Lower lobe of right lung (tissue), 2 donors: ENCODE results near the gene PLVAP. TPM values are rescaled to one million over a fixed set of nuclear protein-coding genes. Genes with fewer than 3 reads are reported as not detected.
A peak's percentile ranks its signal among the peaks of the same experiment; 100 is the strongest.

Experiments used
- ATAC-seq, 2 donors: fragments of 200-7000 bp; cut with Tn5 transposase; one replicate each; pipeline ENCODE4 v1.9.1; 2020 to 2022; ENCODE audit warnings: mild to moderate bottlenecking in 2 of 2, moderate library complexity in 2 of 2
- DNase-seq: peaks from one replicate; pipeline ENCODE4 v3.0.0-alpha.2; 2020
- H3K27ac ChIP-seq: fragments of 200-600 bp; one replicate; pipeline ENCODE4 v1.8.0; 2022
- H3K27me3 ChIP-seq: fragments of 200-600 bp; one replicate; pipeline ENCODE4 v1.8.0; 2022; ENCODE audit warnings: low read depth
- H3K36me3 ChIP-seq: fragments of 200-600 bp; one replicate; pipeline ENCODE4 v1.8.0; 2022; ENCODE audit warnings: mild to moderate bottlenecking
- H3K4me1 ChIP-seq: fragments of 200-600 bp; one replicate; pipeline ENCODE4 v1.8.0; 2022
- H3K4me3 ChIP-seq: fragments of 200-600 bp; one replicate; pipeline ENCODE4 v1.8.0; 2022; ENCODE audit warnings: mild to moderate bottlenecking
- H3K9me3 ChIP-seq: fragments of 200-600 bp; one replicate; pipeline ENCODE4 v1.8.0; 2022
- intact Hi-C: fragments of 100-400 bp; cut with DNase I; formaldehyde crosslinking; loops from one replicate; pipeline ENCODE4 v1.11.0; 2022
- total RNA-seq: library from RNA; stranded (reverse); fragmentation: NEBNext Ultra II Directional; extraction: Animal tissue kit (Norgen Biotek cat#: 25700); gene quantifications from one replicate; pipeline ENCODE4 v1.2.1, GENCODE V29; 2021
- TF ChIP-seq, protein P1 (sequence below): fragments of 200-600 bp; IDR thresholded peaks from one replicate; pipeline ENCODE4 v1.8.0; 2022; ENCODE audit warnings: antibody characterized with exemption, mild to moderate bottlenecking
- donor health status: DM: no; HTN: yes; CAD: no; lungs with severe emphysema.

PLVAP gene
- total RNA-seq, 1 donor from 2014 or later: 25.9 TPM

DNA sequence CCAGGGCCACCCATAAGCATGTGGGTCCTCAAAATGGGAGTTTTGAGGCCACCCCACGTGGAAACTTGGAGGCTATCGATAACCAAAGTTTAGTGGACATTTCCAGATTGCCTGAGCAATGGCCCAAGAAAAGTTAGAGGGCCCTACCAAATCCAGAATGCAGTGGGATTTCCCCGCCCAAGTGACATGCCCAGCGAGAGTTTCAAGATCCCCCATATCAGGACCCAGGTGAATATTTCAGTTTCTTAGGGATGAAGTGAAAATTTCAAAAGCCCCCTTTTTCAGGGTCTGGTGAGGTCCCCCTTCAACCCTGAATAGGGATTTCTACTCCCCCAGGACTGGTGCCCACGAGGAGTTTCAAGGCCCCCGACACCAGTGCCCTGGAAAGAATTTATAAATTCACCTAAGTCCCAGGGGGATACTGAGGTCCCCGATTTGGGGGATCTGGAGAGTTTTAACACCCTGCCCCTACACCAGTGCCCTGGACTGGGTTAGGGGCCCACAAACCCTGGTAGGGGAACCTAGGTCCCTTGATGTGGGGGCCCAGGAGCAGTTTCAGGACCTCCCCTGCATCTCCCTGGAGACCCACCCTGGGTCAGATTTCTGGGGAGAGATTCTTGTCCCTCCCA, 27.6 kb upstream of the PLVAP start:
- Histone ChIP-seq H3K36me3 (peaks cover 13% of the 10 kb centered on the region), H3K27ac (peak overlapping the region; percentile 85), H3K4me1 (peaks cover 25% of the 10 kb centered on the region), H3K4me3 (peak overlapping the region; percentile 72), H3K9me3 (no peaks in the 10 kb centered on the region), H3K27me3 (no peaks in the 10 kb centered on the region)
- intact Hi-C loops: no loop called here
- ATAC-seq: peak in 1 of 2 donors; percentile 9
- TF ChIP-seq, protein P1, sequence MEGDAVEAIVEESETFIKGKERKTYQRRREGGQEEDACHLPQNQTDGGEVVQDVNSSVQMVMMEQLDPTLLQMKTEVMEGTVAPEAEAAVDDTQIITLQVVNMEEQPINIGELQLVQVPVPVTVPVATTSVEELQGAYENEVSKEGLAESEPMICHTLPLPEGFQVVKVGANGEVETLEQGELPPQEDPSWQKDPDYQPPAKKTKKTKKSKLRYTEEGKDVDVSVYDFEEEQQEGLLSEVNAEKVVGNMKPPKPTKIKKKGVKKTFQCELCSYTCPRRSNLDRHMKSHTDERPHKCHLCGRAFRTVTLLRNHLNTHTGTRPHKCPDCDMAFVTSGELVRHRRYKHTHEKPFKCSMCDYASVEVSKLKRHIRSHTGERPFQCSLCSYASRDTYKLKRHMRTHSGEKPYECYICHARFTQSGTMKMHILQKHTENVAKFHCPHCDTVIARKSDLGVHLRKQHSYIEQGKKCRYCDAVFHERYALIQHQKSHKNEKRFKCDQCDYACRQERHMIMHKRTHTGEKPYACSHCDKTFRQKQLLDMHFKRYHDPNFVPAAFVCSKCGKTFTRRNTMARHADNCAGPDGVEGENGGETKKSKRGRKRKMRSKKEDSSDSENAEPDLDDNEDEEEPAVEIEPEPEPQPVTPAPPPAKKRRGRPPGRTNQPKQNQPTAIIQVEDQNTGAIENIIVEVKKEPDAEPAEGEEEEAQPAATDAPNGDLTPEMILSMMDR: no peak
- DNase-seq: no peak

DNA sequence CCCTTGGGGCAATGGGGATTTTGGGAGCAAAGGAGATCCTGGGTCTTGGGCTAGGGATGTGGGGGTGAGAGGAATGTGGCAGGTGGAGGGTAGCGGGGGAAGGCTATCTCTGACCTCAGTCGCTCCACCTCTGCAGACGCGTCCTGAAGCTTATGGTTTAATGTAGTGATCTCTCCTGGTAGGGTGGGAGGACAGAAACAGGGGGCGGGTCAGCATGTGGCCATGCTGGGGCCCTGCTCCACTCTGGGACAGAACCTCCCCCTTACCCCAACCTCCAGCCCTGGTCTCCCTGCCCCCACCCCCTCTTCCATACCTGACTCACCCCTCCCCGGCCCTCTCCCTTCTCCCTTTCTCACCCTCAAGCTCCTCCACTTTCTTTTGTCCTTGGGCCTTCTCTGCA, 26.9 kb upstream of the PLVAP start:
- ATAC-seq (no peak), DNase-seq (no peak)
- Histone ChIP-seq H3K36me3 (peaks cover 15% of the 10 kb centered on the region), H3K27ac (no peak overlapping the region), H3K27me3 (no peaks in the 10 kb centered on the region), H3K4me3 (peak overlapping the region; percentile 72), H3K4me1 (peaks cover 25% of the 10 kb centered on the region), H3K9me3 (no peaks in the 10 kb centered on the region)
- TF ChIP-seq, protein P1: no peak
- intact Hi-C loops: no loop called here

DNA sequence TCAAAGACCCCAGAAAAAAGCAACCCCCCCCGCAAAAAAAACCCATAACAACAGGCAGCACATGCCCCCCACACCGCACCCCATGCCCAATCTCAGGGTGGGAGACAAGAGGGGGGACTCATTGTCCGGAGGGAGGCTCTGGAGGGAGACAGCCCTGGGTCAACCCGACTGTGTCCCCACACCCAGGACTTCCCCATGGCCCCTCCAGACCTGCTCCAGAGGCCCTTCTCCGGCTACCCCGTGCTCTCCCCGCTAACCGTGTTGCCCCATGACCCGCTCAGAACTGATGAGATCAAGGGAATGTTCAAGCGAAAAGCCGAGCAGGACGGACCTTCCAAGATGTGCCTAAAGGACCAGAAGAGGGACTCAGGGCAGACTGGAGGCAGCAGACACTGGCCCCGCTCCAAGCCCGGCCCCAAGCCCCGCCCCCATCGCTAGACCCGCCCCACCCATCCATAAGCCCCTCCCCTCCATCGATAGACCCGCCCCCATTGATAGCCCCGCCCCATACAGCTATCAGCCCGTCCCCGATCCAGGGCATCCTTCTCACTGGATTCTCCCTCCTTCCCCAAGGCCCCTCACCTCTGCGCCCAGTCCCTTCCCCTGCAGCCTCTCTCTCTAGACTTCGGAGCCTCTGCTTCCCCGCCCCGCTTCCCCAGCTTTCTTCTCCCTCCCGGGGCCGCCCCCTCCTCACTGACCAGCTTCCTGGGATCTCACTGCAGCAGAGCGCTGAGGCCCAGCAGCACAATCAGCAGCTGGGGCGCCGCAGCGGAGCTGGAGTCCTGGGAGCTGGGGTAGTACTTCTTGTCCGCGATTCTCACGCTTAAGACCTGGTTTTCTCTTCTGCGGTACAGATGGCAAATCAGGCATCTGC, 26.1 kb upstream of the PLVAP start:
- H3K27ac ChIP-seq: no peak overlapping the region
- DNase-seq: no peak
- peaks cover 21% of the 10 kb centered on the region for H3K4me1 ChIP-seq
- intact Hi-C loops: no loop called here
- H3K27me3 ChIP-seq: no peaks in the 10 kb centered on the region
- ATAC-seq: peak; percentile 43 to 59
- peaks cover 15% of the 10 kb centered on the region for H3K36me3 ChIP-seq
- H3K4me3 ChIP-seq: peak overlapping the region; percentile 72
- TF ChIP-seq, protein P1: no peak
- no peaks in the 10 kb centered on the region for H3K9me3 ChIP-seq

DNA sequence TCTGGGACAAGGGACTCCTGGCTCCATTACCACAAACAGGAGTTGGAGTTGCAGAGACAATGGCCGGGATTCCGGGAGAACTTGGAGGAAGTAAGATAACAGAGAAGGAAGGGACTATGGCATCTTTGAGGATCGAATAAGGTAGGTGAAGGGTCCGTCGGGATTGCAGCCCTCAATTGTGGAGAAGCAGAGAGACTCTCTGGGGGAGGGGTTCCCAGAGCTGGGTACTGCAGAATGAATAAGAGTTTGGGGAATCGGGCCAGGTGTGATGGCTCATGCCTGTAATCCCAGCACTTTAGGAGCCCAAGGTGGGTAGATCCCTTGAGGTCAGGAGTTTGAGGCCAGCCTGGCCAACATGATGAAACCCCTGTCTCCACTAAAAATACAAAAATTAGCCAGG, 24.5 kb upstream of the PLVAP start:
- Histone ChIP-seq H3K9me3 (no peaks in the 10 kb centered on the region), H3K36me3 (peaks cover 22% of the 10 kb centered on the region)
- intact Hi-C loops: no loop called here

DNA sequence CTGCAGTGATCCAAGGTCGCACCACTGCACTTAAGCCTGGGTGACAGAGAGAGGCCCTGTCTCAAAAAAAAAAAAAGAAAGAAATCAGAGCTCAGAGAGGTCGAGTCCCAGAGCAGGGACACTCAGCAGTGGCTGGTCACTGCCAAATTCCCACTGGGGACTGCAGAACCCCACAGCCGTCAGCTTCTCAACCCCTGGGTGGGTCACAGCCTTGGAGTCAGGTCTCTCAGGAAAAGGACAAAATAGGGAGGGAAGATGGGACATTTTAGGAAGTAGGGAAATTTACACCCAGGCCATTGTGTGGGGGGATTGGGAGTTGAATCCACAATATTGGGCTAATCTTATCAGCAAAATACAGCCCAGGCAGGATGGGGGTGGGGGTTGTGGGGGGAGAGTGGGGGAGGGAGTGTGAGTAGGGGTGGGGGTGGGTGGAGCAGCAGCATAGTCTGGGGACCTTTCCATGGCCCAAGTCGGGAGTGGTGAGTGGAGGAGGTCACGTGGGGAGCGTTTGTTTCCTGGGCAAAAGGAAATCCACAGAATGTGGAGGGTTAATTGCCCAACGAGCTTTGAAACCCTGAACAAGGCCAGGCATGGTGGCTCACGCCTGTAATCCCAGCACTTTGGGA, 21.9 kb upstream of the PLVAP start:
- Histone ChIP-seq H3K27ac (no peak overlapping the region), H3K27me3 (peaks cover 2% of the 10 kb centered on the region), H3K4me1 (peaks cover 9% of the 10 kb centered on the region), H3K36me3 (peaks cover 22% of the 10 kb centered on the region), H3K4me3 (no peak overlapping the region), H3K9me3 (no peaks in the 10 kb centered on the region)
- ATAC-seq (no peak), DNase-seq (no peak)
- intact Hi-C loops: no loop called here
- TF ChIP-seq, protein P1: no peak

More for the DNA sequence above, 24.5 kb upstream of the PLVAP start:
- H3K4me3 ChIP-seq: no peak overlapping the region
- peaks cover 10% of the 10 kb centered on the region for H3K4me1 ChIP-seq
- H3K27me3 ChIP-seq: no peaks in the 10 kb centered on the region
- ATAC-seq (no peak), DNase-seq (no peak)
- no peak overlapping the region for H3K27ac ChIP-seq
- TF ChIP-seq, protein P1: no peak
